Ovary (tissue), 9 donors: ENCODE results near the gene TMTC4. TPM values are rescaled to one million over a fixed set of nuclear protein-coding genes. Genes with fewer than 3 reads are reported as not detected.

ENCODE experiments used
- DNase-seq, 5 donors: peaks; one replicate each; pipeline ENCODE4 v3.0.0-alpha.2; 2019 to 2020
- H3K27ac ChIP-seq, 2 donors: fragments of 200-600 bp; one replicate each; pipeline versions ENCODE4 v1.5.1 to v1.8.0; 2019 to 2022
- H3K27me3 ChIP-seq: fragments of 200-600 bp; one replicate; pipeline ENCODE4 v1.8.0; 2022
- H3K36me3 ChIP-seq: fragments of 200-600 bp; sonication (generic); one replicate; pipeline ENCODE4 v1.5.1; 2019
- H3K4me1 ChIP-seq: one replicate; pipeline ENCODE4 v1.8.1; 2013; ENCODE audit warnings: mild to moderate bottlenecking, moderate library complexity; ENCODE audit not compliant: insufficient read depth
- H3K4me3 ChIP-seq: fragments of 200-600 bp; sonication (generic); one replicate; pipeline ENCODE4 v1.5.1; 2017
- H3K9me3 ChIP-seq, 2 donors: fragments of 200-600 bp in 1 of 2; sonication (generic) in 1 of 2; one replicate each; pipeline versions ENCODE4 v1.5.1 to v1.8.1; 2013 to 2019; ENCODE audit warnings: mild to moderate bottlenecking in 1 of 2, moderate library complexity in 1 of 2
- CTCF ChIP-seq, 3 donors: fragments of 450-650 bp in 2 of 3; fragments of 200-600 bp in 1 of 3; IDR thresholded peaks; one replicate each; pipeline versions ENCODE4 v1.5.1 to v1.8.0; 2016 to 2022; ENCODE audit warnings: antibody characterized with exemption in 3 of 3, mild to moderate bottlenecking in 1 of 3
- EP300 ChIP-seq: sonication (generic); formaldehyde crosslinking; IDR thresholded peaks from one replicate; pipeline ENCODE4 v1.6.1; 2017; ENCODE audit warnings: antibody characterized with exemption
- POLR2A ChIP-seq: fragments of 450-650 bp; IDR thresholded peaks from one replicate; pipeline ENCODE4 v1.6.1; 2017; ENCODE audit warnings: antibody characterized with exemption, mild to moderate bottlenecking, moderate library complexity
- WGBS, 3 donors: extraction: QIAGEN DNeasy Blood & Tissue Kit in 1 of 3; methylation state at CpG; one replicate each; pipeline versions ENCODE4 v1.1.5 to v1.1.7; 2013 to 2017; 5-methylcytosine and 5-hydroxymethylcytosine counted together
- intact Hi-C, 4 donors: fragments of 100-400 bp; cut with DNase I; formaldehyde crosslinking; loops; one replicate each; pipeline versions ENCODE4 v1.11.0 to v1.15.1; 2022 to 2023
- polyA plus RNA-seq, 2 donors: library from polyadenylated mRNA; stranded (reverse); fragments of 200-250 nt in 1 of 2; fragments of 350-450 nt in 1 of 2; fragmentation: Illumina TruSeq in 1 of 2; extraction: RNeasy Lipid Tissue Mini Kit (QIAGEN cat#74804) in 1 of 2; gene quantifications; one replicate each; pipeline ENCODE4 v1.2.3, GENCODE V29; 2013 to 2014
- total RNA-seq, 7 donors: library from RNA; depleted of rRNA in 2 of 7; stranded (reverse); fragments of >200 nt in 2 of 7; fragmentation: NEBNext Ultra II Directional in 3 of 7; extraction: Animal tissue kit (Norgen Biotek cat#: 25700) in 3 of 7; gene quantifications; one replicate each; pipeline versions ENCODE4 v1.1.0 to v1.2.4, GENCODE V29; 2016 to 2023
- donor health status: DM: no; HTN: no; CAD: no; lungs with moderate emphysema.
- donor health status: DM: no; HTN: no; CAD: no.
- donor health status: Bipolar disorder and iron deficiency.
- donor health status: DM: yes; HTN: yes; CAD: no.
- donor health status: DM: no; HTN: no; CAD: no.
- donor health status: DM: yes; HTN: yes; CAD: no.

TMTC4 gene
- total and polyA plus RNA-seq, 9 donors: 5.9 to 22.4 (median 10.7) TPM

- H3K27ac ChIP-seq: no peak overlapping the region
- TF ChIP-seq EP300 (no peak), POLR2A (no peak), CTCF (IDR thresholded peaks at IDR 0.05) (no peak)
- H3K4me1 ChIP-seq: peaks cover 2% of the 10 kb centered on the region
- H3K4me3 ChIP-seq: no peak overlapping the region
- no peaks in the 10 kb centered on the region for H3K27me3 ChIP-seq
- intact Hi-C loops: no loop called here
- WGBS, 3 donors: 88 to 93% (median 90%) methylated on average over 7 of the region's 7 CpGs
- DNase-seq: no peak
- H3K36me3 ChIP-seq: no peaks in the 10 kb centered on the region
- no peaks in the 10 kb centered on the region for H3K9me3 ChIP-seq
These were observed 6.2 kb downstream of the TMTC4 start for GRCh38 chr13:100668408-100668807.

GRCh38 chr13:100667894-100668293, 6.7 kb downstream of the TMTC4 start:
- WGBS, 3 donors: 94 to 96% (median 94%) methylated on average over 9 of the region's 9 CpGs
- no peak overlapping the region for H3K27ac ChIP-seq

GRCh38 chr13:100666124-100666523, 8.5 kb downstream of the TMTC4 start:
- H3K4me3 ChIP-seq: no peak overlapping the region
- DNase-seq: peak in 1 of 5 donors; percentile 25
- H3K9me3 ChIP-seq: no peaks in the 10 kb centered on the region
- TF ChIP-seq CTCF (IDR thresholded peaks at IDR 0.05): no peak
- no peak for TF ChIP-seq POLR2A
- TF ChIP-seq EP300: no peak
- intact Hi-C loops: no loop called here
- H3K36me3 ChIP-seq: no peaks in the 10 kb centered on the region
- no peaks in the 10 kb centered on the region for H3K27me3 ChIP-seq
- H3K27ac ChIP-seq: no peak overlapping the region
- H3K4me1 ChIP-seq: no peaks in the 10 kb centered on the region
- WGBS, 3 donors: 25 to 27% (median 25%) methylated on average over 5 of the region's 5 CpGs

More at GRCh38 chr13:100667894-100668293, 6.7 kb downstream of the TMTC4 start:
- TF ChIP-seq EP300 (no peak), CTCF (IDR thresholded peaks at IDR 0.05) (no peak)
- DNase-seq: no peak
- Histone ChIP-seq H3K9me3 (no peaks in the 10 kb centered on the region), H3K4me3 (no peak overlapping the region), H3K4me1 (no peaks in the 10 kb centered on the region), H3K36me3 (no peaks in the 10 kb centered on the region), H3K27me3 (no peaks in the 10 kb centered on the region)
- intact Hi-C loops: no loop called here

- TF ChIP-seq EP300 (no peak), POLR2A (no peak), CTCF (IDR thresholded peaks at IDR 0.05) (no peak)
- Histone ChIP-seq H3K4me1 (no peaks in the 10 kb centered on the region), H3K27ac (no peak overlapping the region), H3K36me3 (no peaks in the 10 kb centered on the region), H3K4me3 (no peak overlapping the region), H3K9me3 (no peaks in the 10 kb centered on the region), H3K27me3 (no peaks in the 10 kb centered on the region)
- 89 to 93% (median 91%) methylated on average over 9 of the region's 9 CpGs for WGBS, 3 donors
- intact Hi-C loops: no loop called here
- DNase-seq: no peak
These were observed 9.2 kb downstream of the TMTC4 start for GRCh38 chr13:100665403-100665802.
